ENCODE results near the gene MYO16.

MYO16 gene

DNA sequence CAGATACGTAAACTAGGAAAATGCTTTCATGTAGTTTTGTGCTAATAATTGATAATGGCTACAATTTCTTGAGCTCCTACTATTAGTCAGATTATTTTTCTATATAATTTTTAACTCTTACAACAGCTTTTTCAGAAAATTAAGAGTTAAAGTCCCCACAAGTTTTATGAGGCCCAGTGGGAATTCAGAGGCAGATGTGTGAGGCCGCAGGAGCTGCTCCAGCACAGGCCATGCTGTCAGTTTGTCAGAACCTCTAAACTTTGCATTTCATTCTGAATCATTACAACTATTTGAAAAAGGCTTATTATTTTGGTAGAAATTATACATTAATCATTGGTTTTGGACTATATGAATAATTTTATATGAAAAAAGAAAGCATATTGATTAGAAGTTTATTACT is 370.8 kb downstream of the MYO16 start:
- no peak for DNase-seq (ENCODE audit: extremely low read depth, low read depth)
- TF ChIP-seq, protein P1, sequence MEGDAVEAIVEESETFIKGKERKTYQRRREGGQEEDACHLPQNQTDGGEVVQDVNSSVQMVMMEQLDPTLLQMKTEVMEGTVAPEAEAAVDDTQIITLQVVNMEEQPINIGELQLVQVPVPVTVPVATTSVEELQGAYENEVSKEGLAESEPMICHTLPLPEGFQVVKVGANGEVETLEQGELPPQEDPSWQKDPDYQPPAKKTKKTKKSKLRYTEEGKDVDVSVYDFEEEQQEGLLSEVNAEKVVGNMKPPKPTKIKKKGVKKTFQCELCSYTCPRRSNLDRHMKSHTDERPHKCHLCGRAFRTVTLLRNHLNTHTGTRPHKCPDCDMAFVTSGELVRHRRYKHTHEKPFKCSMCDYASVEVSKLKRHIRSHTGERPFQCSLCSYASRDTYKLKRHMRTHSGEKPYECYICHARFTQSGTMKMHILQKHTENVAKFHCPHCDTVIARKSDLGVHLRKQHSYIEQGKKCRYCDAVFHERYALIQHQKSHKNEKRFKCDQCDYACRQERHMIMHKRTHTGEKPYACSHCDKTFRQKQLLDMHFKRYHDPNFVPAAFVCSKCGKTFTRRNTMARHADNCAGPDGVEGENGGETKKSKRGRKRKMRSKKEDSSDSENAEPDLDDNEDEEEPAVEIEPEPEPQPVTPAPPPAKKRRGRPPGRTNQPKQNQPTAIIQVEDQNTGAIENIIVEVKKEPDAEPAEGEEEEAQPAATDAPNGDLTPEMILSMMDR (IDR thresholded peaks at IDR 0.05; ENCODE audit: low read depth, low read length), result no peak

DNA sequence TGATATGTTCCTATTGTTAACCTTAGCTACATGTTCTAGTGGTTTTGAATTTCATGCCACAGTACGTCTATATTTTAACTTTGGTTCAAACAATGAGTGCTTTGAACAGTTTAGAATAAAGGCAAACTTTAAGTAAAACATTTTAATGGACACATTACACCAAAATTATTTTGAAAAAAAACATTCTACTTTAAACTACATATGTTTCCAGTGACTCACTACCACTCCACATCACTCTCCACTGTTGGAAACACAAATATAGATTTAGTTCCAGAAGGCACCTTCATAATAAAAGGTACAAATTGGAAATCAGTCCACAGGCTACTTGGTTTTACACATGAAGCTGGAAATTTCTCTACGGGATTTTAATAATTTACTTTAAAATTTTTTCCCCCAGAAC is 373.5 kb downstream of the MYO16 start:
- TF ChIP-seq, protein P1 (IDR thresholded peaks at IDR 0.05; ENCODE audit: low read depth, low read length), result no peak
- DNase-seq (ENCODE audit: extremely low read depth, low read depth), result no peak

DNA sequence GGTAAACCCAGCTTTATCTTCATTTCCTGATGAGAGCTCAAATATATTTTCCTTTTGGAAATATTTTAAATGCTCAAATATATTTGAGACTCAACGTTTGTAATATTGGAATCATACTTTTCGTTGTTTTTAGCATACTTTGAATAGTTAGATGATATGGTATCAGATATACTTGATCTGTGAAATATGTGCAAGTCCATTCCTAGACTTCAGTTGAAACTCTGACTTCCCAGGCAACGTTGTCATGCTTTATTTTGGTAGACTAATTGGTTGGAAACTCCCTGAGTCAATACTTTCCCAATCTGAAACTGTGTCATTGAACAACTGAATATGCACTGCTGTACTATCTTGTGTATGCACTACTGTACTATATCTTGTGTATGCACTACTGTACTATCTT is 378.5 kb downstream of the MYO16 start:
- DNase-seq (ENCODE audit: extremely low read depth, low read depth), result no peak
- TF ChIP-seq, protein P1 (IDR thresholded peaks at IDR 0.05; ENCODE audit: low read depth, low read length), result no peak

DNA sequence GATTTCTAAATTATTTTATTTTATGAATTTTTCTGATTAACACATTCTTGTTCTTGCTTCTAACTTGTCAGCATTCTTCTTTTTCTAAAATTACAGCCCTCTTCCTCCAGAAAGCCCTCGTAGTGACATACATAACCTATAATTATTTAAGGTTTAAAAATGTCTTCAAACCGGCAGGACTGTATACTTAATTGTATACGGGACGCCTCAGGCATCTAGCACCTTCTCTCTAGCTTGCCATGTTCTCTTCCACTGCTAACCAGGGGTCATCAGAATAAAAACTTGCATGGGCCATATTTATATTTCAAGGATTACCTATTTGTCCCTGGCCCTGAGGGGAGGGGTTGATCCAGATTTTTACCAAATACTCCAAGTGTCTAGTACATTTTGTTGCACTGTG is 380.3 kb downstream of the MYO16 start:
- TF ChIP-seq, protein P1 (IDR thresholded peaks at IDR 0.05; ENCODE audit: low read depth, low read length), result no peak
- no peak for DNase-seq (ENCODE audit: extremely low read depth, low read depth)

DNA sequence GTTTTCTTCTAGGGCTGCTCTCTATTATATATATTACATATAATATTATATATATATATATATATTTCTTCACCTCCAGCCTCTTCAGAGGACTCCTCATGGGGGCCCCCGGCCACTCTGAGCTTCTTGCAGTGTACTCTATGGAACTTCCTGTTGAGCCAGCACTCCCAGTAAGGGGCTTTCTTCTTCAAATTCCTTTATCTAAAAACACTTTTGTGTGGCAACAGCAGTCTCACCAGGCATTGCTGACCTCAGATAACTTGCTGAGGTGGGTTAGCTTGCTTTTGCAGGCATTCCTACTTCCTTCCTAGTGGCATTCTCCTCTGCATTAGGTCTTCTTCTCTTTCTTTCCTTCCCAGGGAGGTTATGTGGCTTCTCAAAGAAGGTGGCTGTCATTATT is 381.5 kb downstream of the MYO16 start:
- no peak for DNase-seq (ENCODE audit: extremely low read depth, low read depth)
- TF ChIP-seq, protein P1 (IDR thresholded peaks at IDR 0.05; ENCODE audit: low read depth, low read length), result no peak

DNA sequence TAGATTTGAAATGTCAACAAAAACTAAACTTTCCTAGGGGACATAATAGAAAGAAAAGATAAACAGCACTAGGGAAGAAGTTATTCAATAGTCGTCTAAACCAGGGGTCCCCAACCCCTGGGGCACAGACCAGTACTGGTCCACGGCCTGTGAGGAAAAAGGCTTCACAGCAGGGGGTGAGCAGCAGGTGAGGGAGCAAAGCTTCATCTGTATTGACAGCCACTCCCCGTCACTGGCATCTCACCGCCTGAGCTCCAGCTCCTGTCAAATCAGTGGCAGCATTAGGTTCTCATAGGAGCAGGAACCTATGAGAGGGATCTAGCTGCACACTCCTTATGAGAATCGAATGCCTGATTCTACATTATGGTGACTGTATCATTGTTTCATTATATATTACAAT is 382.7 kb downstream of the MYO16 start:
- no peak for DNase-seq (ENCODE audit: extremely low read depth, low read depth)
- TF ChIP-seq, protein P1 (IDR thresholded peaks at IDR 0.05; ENCODE audit: low read depth, low read length), result no peak

DNA sequence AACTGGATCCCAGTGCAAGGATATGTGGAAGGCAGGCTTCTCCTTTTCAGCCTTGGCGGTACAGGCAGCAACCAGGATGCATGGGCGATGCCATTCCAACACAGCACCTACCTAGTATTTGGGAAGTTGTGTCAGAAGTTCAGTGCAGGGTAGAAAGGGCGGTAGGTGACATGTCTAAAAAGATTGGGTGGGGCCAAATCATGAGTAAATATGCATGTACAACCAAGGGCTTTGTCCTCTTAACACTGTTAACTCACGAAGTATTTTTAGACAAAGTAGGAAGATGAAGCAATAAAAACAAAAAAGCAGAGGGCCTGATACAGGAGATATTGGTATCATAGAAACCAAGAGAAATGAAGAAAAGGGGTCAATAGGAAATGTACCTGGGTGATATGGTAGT is 392.1 kb downstream of the MYO16 start:
- no peak for DNase-seq (ENCODE audit: extremely low read depth, low read depth)
- TF ChIP-seq, protein P1 (IDR thresholded peaks at IDR 0.05; ENCODE audit: low read depth, low read length), result no peak
